Ovary (tissue), 9 donors: ENCODE data around the gene REV3L. TPM values are rescaled to one million over a fixed set of nuclear protein-coding genes. Genes with fewer than 3 reads are reported as not detected.

Source experiments
- DNase-seq, 5 donors: peaks; one replicate each; pipeline ENCODE4 v3.0.0-alpha.2; 2019 to 2020
- H3K27ac ChIP-seq, 2 donors: fragments of 200-600 bp; one replicate each; pipeline versions ENCODE4 v1.5.1 to v1.8.0; 2019 to 2022
- H3K27me3 ChIP-seq: fragments of 200-600 bp; one replicate; pipeline ENCODE4 v1.8.0; 2022
- H3K36me3 ChIP-seq: fragments of 200-600 bp; sonication (generic); one replicate; pipeline ENCODE4 v1.5.1; 2019
- H3K4me1 ChIP-seq: one replicate; pipeline ENCODE4 v1.8.1; 2013; ENCODE audit warnings: mild to moderate bottlenecking, moderate library complexity; ENCODE audit not compliant: insufficient read depth
- H3K4me3 ChIP-seq: fragments of 200-600 bp; sonication (generic); one replicate; pipeline ENCODE4 v1.5.1; 2017
- H3K9me3 ChIP-seq, 2 donors: fragments of 200-600 bp in 1 of 2; sonication (generic) in 1 of 2; one replicate each; pipeline versions ENCODE4 v1.5.1 to v1.8.1; 2013 to 2019; ENCODE audit warnings: mild to moderate bottlenecking in 1 of 2, moderate library complexity in 1 of 2
- CTCF ChIP-seq, 3 donors: fragments of 450-650 bp in 2 of 3; fragments of 200-600 bp in 1 of 3; IDR thresholded peaks; one replicate each; pipeline versions ENCODE4 v1.5.1 to v1.8.0; 2016 to 2022; ENCODE audit warnings: antibody characterized with exemption in 3 of 3, mild to moderate bottlenecking in 1 of 3
- EP300 ChIP-seq: sonication (generic); formaldehyde crosslinking; IDR thresholded peaks from one replicate; pipeline ENCODE4 v1.6.1; 2017; ENCODE audit warnings: antibody characterized with exemption
- POLR2A ChIP-seq: fragments of 450-650 bp; IDR thresholded peaks from one replicate; pipeline ENCODE4 v1.6.1; 2017; ENCODE audit warnings: antibody characterized with exemption, mild to moderate bottlenecking, moderate library complexity
- WGBS, 3 donors: extraction: QIAGEN DNeasy Blood & Tissue Kit in 1 of 3; methylation state at CpG; one replicate each; pipeline versions ENCODE4 v1.1.5 to v1.1.7; 2013 to 2017; 5-methylcytosine and 5-hydroxymethylcytosine counted together
- intact Hi-C, 4 donors: fragments of 100-400 bp; cut with DNase I; formaldehyde crosslinking; loops; one replicate each; pipeline versions ENCODE4 v1.11.0 to v1.15.1; 2022 to 2023
- polyA plus RNA-seq, 2 donors: library from polyadenylated mRNA; stranded (reverse); fragments of 200-250 nt in 1 of 2; fragments of 350-450 nt in 1 of 2; fragmentation: Illumina TruSeq in 1 of 2; extraction: RNeasy Lipid Tissue Mini Kit (QIAGEN cat#74804) in 1 of 2; gene quantifications; one replicate each; pipeline ENCODE4 v1.2.3, GENCODE V29; 2013 to 2014
- total RNA-seq, 7 donors: library from RNA; depleted of rRNA in 2 of 7; stranded (reverse); fragments of >200 nt in 2 of 7; fragmentation: NEBNext Ultra II Directional in 3 of 7; extraction: Animal tissue kit (Norgen Biotek cat#: 25700) in 3 of 7; gene quantifications; one replicate each; pipeline versions ENCODE4 v1.1.0 to v1.2.4, GENCODE V29; 2016 to 2023
- donor health status: DM: no; HTN: no; CAD: no; lungs with moderate emphysema.
- donor health status: DM: no; HTN: no; CAD: no.
- donor health status: Bipolar disorder and iron deficiency.
- donor health status: DM: yes; HTN: yes; CAD: no.
- donor health status: DM: no; HTN: no; CAD: no.
- donor health status: DM: yes; HTN: yes; CAD: no.

REV3L gene
- total and polyA plus RNA-seq, 9 donors = 8.5 to 55.2 (median 31.0) TPM

GRCh38 chr6:111379302-111379701 is 103.7 kb downstream of the REV3L start:
- Histone ChIP-seq H3K9me3 (no peaks in the 10 kb centered on the region), H3K4me1 (no peaks in the 10 kb centered on the region), H3K27me3 (no peaks in the 10 kb centered on the region), H3K36me3 (no peaks in the 10 kb centered on the region), H3K27ac (no peak overlapping the region), H3K4me3 (no peak overlapping the region)
- TF ChIP-seq EP300 (no peak), POLR2A (no peak), CTCF (IDR thresholded peaks at IDR 0.05) (no peak)
- intact Hi-C loops = no loop called here
- no peak for DNase-seq

GRCh38 chr6:111377558-111378120 is 105.4 kb downstream of the REV3L start:
- Histone ChIP-seq H3K36me3 (no peaks in the 10 kb centered on the region), H3K9me3 (no peaks in the 10 kb centered on the region), H3K4me3 (no peak overlapping the region), H3K4me1 (no peaks in the 10 kb centered on the region), H3K27ac (no peak overlapping the region), H3K27me3 (no peaks in the 10 kb centered on the region)
- WGBS, 3 donors = 98 to 100% (median 98%) methylated on average over 2 of the region's 2 CpGs
- DNase-seq = no peak
- intact Hi-C loops = no loop called here
- TF ChIP-seq EP300 (no peak), CTCF (IDR thresholded peaks at IDR 0.05) (no peak), POLR2A (no peak)

GRCh38 chr6:111367393-111368088 is 115.5 kb downstream of the REV3L start:
- intact Hi-C loops = no loop called here
- no peaks in the 10 kb centered on the region for H3K9me3 ChIP-seq
- WGBS, 3 donors = 53 to 82% (median 75%) methylated on average over 9 of the region's 9 CpGs
- TF ChIP-seq CTCF (IDR thresholded peaks at IDR 0.05) (no peak), EP300 (no peak), POLR2A (no peak)
- H3K27me3 ChIP-seq = no peaks in the 10 kb centered on the region
- no peak for DNase-seq
- no peak overlapping the region for H3K27ac ChIP-seq
- H3K36me3 ChIP-seq = no peaks in the 10 kb centered on the region
- no peak overlapping the region for H3K4me3 ChIP-seq
- H3K4me1 ChIP-seq = no peaks in the 10 kb centered on the region

- Histone ChIP-seq H3K4me1 (no peaks in the 10 kb centered on the region), H3K27ac (no peak overlapping the region), H3K36me3 (no peaks in the 10 kb centered on the region), H3K4me3 (no peak overlapping the region), H3K27me3 (no peaks in the 10 kb centered on the region), H3K9me3 (no peaks in the 10 kb centered on the region)
- 26 to 31% (median 30%) methylated on average over 5 of the region's 5 CpGs for WGBS, 3 donors
- TF ChIP-seq EP300 (no peak), POLR2A (no peak), CTCF (IDR thresholded peaks at IDR 0.05) (no peak)
- intact Hi-C loops = no loop called here
- peak in 2 of 5 donors; percentile 15 to 31 for DNase-seq
Observed at GRCh38 chr6:111361648-111362047, 121.4 kb downstream of the REV3L start.
